ENCODE measurements around the gene P3H2. TPM values are rescaled to one million over a fixed set of nuclear protein-coding genes. Genes with fewer than 3 reads are reported as not detected.

P3H2 gene
- total and polyA plus RNA-seq, 7 donors: 0.24 to 3.4 (median 1.2) TPM

GRCh38 chr3:190036631-190037030 lies 84.1 kb downstream of the P3H2 start:
- intact Hi-C loops (cut with DNase I): no loop called here
- Histone ChIP-seq H3K27ac (no peak overlapping the region), H3K27me3 (ENCODE audit: insufficient read depth in 3 of 3, low read length in 2 of 3) (no peaks in the 10 kb centered on the region), H3K4me1 (no peaks in the 10 kb centered on the region), H3K9me3 (no peaks in the 10 kb centered on the region), H3K36me3 (ENCODE audit: insufficient read depth in 1 of 2, low read depth in 1 of 2) (no peaks in the 10 kb centered on the region), H3K4me3 (no peak overlapping the region)
- TF ChIP-seq CTCF (IDR thresholded peaks at IDR 0.05): no peak
- WGBS, 3 donors: 68 to 71% (median 70%) methylated on average over 2 of the region's 2 CpGs
- ATAC-seq (no peak), DNase-seq (no peak)

DNA sequence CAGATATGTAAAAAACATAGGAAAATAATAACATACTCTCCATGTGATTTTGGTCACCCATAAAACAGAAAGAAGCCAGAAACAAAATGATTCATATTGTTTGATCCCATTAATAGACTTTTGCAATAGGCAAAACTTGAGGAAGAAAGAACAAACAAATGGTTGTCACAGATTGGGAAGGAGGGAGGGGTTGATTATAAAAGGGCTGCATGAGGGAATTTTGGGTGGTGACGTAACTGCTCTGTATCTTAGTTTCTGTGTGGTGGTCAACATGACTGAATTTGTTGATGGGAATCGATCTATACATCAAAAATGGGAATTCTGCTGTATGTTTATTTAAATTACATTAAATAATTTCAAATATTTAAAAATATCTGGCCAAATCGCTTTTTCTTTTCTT lies 86.3 kb downstream of the P3H2 start:
- H3K27me3 ChIP-seq (ENCODE audit: insufficient read depth in 3 of 3, low read length in 2 of 3): no peaks in the 10 kb centered on the region
- 94 to 100% (median 95%) methylated on average over 3 of the region's 3 CpGs for WGBS, 3 donors
- no peaks in the 10 kb centered on the region for H3K4me1 ChIP-seq
- no peak for DNase-seq
- ATAC-seq: no peak
- H3K36me3 ChIP-seq (ENCODE audit: insufficient read depth in 1 of 2, low read depth in 1 of 2): no peaks in the 10 kb centered on the region
- no peak for TF ChIP-seq CTCF (IDR thresholded peaks at IDR 0.05)
- no peak overlapping the region for H3K27ac ChIP-seq
- no peak overlapping the region for H3K4me3 ChIP-seq
- intact Hi-C loops (cut with DNase I): no loop called here
- H3K9me3 ChIP-seq: no peaks in the 10 kb centered on the region

- H3K27me3 ChIP-seq (ENCODE audit: insufficient read depth in 3 of 3, low read length in 2 of 3): no peaks in the 10 kb centered on the region
- intact Hi-C loops (cut with DNase I): no loop called here
- no peak for TF ChIP-seq CTCF (IDR thresholded peaks at IDR 0.05)
- H3K4me1 ChIP-seq: no peaks in the 10 kb centered on the region
- no peak for DNase-seq
- no peak overlapping the region for H3K27ac ChIP-seq
- no peak overlapping the region for H3K4me3 ChIP-seq
- WGBS, 3 donors: 85 to 86% (median 86%) methylated on average over 11 of the region's 11 CpGs
- no peak for ATAC-seq
- H3K9me3 ChIP-seq: no peaks in the 10 kb centered on the region
- no peaks in the 10 kb centered on the region for H3K36me3 ChIP-seq (ENCODE audit: insufficient read depth in 1 of 2, low read depth in 1 of 2)
Observed at GRCh38 chr3:190032923-190033322, 87.8 kb downstream of the P3H2 start.

DNA sequence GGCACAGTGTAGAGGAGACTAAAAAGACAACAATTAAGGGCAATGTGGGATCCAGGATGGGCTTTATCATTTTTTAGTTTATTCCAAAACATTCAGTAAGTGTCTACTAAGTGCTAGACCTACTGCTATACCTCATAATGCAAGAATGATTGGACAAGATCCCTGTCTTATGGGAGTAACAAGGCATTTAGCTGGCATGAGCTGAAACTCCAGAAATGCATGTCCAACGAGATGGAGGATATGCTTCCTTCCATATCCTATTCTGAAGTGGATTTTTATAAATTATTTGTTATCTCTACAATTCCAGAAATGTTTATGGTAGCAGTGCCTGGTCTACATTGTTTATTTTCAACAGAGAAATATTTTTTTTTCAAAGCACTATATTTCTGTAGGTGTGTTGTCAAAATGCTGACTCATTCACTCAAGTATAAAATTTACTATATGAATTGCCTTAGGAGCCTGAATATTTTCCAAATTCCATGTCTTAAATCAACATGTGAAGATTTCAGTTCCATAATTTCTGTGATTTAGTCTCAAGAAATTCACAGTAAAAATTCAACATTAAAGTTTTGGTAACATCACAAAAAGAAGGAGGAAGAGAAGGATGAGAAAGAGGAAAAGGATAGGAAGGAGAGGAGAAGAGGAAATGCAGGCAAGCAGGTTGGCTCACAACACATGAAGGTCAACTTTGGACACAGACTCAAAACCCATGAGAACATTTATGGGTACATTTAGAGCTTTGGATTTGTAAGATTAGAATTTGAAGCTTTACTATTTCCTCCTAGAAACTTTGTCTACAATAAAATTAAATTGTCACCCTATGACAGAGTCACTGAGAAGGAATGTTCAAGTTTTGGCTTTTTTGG lies 88.6 kb downstream of the P3H2 start:
- no peak for TF ChIP-seq CTCF (IDR thresholded peaks at IDR 0.05)
- Histone ChIP-seq H3K27me3 (ENCODE audit: insufficient read depth in 3 of 3, low read length in 2 of 3) (no peaks in the 10 kb centered on the region), H3K27ac (no peak overlapping the region), H3K4me1 (no peaks in the 10 kb centered on the region), H3K4me3 (no peak overlapping the region), H3K9me3 (no peaks in the 10 kb centered on the region), H3K36me3 (ENCODE audit: insufficient read depth in 1 of 2, low read depth in 1 of 2) (no peaks in the 10 kb centered on the region)
- ATAC-seq: no peak
- 24 to 40% (median 28%) methylated on average over 1 of the region's 1 CpG for WGBS, 3 donors
- DNase-seq: no peak
- intact Hi-C loops (cut with DNase I): no loop called here

DNA sequence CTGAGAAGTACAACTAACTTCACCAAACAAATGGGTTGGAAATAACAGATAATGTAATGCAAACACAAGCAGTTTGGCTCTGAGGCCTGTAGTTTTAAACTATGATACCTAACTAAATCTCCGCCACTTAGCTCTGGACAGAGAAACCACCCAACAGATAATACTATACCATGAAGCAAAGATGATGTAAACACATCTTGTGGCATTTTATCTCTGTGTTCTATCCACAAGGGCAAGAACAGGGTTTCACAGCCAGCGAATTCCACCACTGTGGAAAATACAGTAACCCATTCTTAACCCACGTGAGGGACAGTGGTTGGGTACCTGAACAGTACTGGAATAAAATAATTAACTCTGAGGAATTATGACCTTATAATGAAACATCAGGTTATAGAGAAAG lies 93.6 kb downstream of the P3H2 start:
- Histone ChIP-seq H3K4me3 (no peak overlapping the region), H3K27me3 (ENCODE audit: insufficient read depth in 3 of 3, low read length in 2 of 3) (no peaks in the 10 kb centered on the region), H3K36me3 (ENCODE audit: insufficient read depth in 1 of 2, low read depth in 1 of 2) (no peaks in the 10 kb centered on the region), H3K9me3 (no peaks in the 10 kb centered on the region), H3K27ac (no peak overlapping the region), H3K4me1 (no peaks in the 10 kb centered on the region)
- TF ChIP-seq CTCF (IDR thresholded peaks at IDR 0.05): no peak
- WGBS, 3 donors: 91 to 94% (median 93%) methylated on average over 3 of the region's 3 CpGs
- DNase-seq: no peak
- intact Hi-C loops (cut with DNase I): no loop called here
- ATAC-seq: no peak
